Lower leg skin (tissue), 4 donors: ENCODE results near the gene PHETA1. TPM values are rescaled to one million over a fixed set of nuclear protein-coding genes. Genes with fewer than 3 reads are reported as not detected.

ENCODE experiments used
- DNase-seq, 2 donors: peaks; one replicate each; pipeline ENCODE4 v3.0.0-alpha.2; 2019; ENCODE audit warnings: low spot score in 2 of 2
- H3K4me3 ChIP-seq: fragments of 200-600 bp; sonication (generic); 2 replicates; pipeline ENCODE4 v1.5.1; 2017; ENCODE audit warnings: mild to moderate bottlenecking, low read depth; ENCODE audit not compliant: poor library complexity, severe bottlenecking
- POLR2A ChIP-seq, 2 donors: fragments of 450-650 bp; IDR thresholded peaks; one replicate each; pipeline ENCODE4 v1.6.1; 2016 to 2017; ENCODE audit warnings: antibody characterized with exemption in 2 of 2, mild to moderate bottlenecking in 1 of 2, moderate library complexity in 1 of 2
- WGBS, 2 donors: methylation state at CpG; one replicate each; pipeline ENCODE4 v1.1.5; 2018; 5-methylcytosine and 5-hydroxymethylcytosine counted together
- intact Hi-C: fragments of 100-400 bp; cut with DNase I; formaldehyde crosslinking; loops from one replicate; pipeline ENCODE4 v1.15.0; 2023; ENCODE audit warnings: low total_unique reads
- total RNA-seq, 4 donors: library from RNA; depleted of rRNA; stranded (reverse); fragments of >200 nt; gene quantifications; one replicate each; pipeline ENCODE4 v1.1.0, GENCODE V29; 2016
- TF ChIP-seq, protein P1 (sequence below), 3 donors: fragments of 450-650 bp; IDR thresholded peaks; one replicate each; pipeline ENCODE4 v1.5.1; 2016; ENCODE audit warnings: antibody characterized with exemption in 3 of 3, mild to moderate bottlenecking in 3 of 3, moderate library complexity in 2 of 3

Gene PHETA1
- total RNA-seq, 4 donors from 2014 or later, result 18.6 to 37.3 (median 25.1) TPM

DNA sequence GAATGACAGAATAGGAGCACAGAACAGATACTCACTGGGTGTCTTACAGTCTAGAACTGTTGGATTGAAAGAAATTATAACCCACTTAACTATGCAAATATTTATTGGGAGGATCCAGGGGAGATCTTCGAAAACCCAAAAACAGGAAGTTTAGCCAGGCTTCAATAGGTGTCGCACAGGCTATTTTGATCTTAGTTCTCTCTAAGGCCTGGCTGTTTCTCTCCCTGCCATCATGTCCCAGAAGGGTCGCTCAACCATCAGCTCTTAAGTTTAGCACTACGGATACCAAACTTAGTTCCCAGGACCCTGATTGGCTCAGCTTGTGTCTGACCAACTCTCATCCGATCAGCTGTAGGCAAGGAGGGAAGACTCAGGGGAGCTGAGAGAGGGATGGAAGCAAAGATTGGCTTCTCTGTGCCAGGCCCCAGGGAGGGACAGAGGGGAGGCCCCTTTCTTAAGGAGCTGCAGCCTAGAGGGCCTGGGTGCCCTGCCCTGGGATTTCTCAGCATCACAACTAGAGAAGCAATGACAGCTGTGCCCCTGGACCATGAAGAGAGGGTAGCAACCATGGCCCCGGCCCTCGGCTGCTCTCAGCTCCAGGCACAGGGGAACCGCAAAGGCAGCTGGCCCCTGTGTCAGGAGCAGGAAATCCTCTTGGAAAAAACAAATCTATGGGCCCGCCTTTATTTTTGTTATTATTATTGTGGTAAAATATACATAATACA, 13.5 kb downstream of the PHETA1 start:
- TF ChIP-seq, protein P1, sequence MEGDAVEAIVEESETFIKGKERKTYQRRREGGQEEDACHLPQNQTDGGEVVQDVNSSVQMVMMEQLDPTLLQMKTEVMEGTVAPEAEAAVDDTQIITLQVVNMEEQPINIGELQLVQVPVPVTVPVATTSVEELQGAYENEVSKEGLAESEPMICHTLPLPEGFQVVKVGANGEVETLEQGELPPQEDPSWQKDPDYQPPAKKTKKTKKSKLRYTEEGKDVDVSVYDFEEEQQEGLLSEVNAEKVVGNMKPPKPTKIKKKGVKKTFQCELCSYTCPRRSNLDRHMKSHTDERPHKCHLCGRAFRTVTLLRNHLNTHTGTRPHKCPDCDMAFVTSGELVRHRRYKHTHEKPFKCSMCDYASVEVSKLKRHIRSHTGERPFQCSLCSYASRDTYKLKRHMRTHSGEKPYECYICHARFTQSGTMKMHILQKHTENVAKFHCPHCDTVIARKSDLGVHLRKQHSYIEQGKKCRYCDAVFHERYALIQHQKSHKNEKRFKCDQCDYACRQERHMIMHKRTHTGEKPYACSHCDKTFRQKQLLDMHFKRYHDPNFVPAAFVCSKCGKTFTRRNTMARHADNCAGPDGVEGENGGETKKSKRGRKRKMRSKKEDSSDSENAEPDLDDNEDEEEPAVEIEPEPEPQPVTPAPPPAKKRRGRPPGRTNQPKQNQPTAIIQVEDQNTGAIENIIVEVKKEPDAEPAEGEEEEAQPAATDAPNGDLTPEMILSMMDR (IDR thresholded peaks at IDR 0.05), result no peak
- TF ChIP-seq POLR2A (IDR thresholded peaks at IDR 0.05), result no peak
- DNase-seq, result no peak

DNA sequence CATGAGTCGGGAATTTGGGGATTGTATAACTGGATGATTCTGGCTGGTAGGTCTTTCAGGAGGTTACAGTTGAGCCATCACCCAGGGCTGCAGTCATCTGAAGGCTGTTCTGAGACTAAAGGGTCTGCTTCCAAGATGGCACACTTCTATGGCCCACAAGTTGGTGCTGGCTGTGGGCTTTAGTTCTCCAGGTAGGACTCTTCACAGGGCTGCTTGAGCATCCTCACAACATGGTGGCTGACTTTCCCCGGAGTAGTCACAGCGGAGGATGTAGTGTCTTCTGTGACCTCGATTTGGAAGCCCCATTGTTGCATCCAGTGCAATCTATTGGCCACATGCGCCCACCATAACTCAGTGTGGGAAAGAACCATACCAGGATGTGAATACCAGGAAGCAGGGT, 14.4 kb downstream of the PHETA1 start:
- H3K4me3 ChIP-seq, result no peak overlapping the region
- TF ChIP-seq POLR2A (IDR thresholded peaks at IDR 0.05), result no peak
- TF ChIP-seq, protein P1 (IDR thresholded peaks at IDR 0.05), result no peak
- intact Hi-C loops, result no loop called here
- no peak for DNase-seq
- 86 to 88% methylated on average over 5 of the region's 5 CpGs for WGBS, 2 donors

More for the DNA sequence above, 13.5 kb downstream of the PHETA1 start:
- H3K4me3 ChIP-seq, result no peak overlapping the region
- WGBS, 2 donors, result 80 to 83% methylated on average over 9 of the region's 9 CpGs
- intact Hi-C loops, result no loop called here

DNA sequence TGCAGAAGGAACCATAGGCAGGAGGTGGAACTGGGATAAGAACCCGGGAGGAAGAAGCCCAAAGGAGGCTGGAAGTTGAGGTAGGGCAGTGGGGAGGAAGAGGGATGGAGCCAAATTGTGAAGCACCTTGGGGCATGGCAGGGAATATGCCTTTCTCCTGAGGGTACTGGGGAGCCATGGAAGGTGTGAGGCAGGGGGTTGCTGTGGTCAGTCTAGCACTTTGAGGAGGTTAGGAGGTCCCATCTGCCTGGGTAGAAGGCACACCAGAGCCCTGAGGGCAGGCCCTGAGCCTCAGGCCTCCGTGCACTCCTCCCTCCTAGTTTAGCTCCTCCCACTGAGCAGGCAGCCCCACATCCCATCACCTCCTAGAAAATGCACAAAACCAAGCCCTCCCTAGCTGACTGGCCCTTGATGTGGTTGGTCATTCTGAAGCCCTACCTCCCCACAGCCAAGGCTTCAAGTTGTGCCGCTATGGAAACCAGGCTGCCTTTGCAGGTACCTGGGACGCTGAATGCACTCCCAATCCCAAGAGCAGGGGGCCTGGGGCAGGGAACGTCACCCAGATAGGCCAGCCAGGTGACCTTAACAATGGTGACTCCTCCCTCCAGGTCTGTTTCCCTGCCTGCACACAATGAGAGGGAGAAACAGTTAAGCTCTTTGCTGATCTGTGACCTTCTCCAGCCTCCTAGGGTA, 15.1 kb downstream of the PHETA1 start:
- TF ChIP-seq, protein P1 (IDR thresholded peaks at IDR 0.05), result no peak
- TF ChIP-seq POLR2A (IDR thresholded peaks at IDR 0.05), result no peak
- intact Hi-C loops, result no loop called here

DNA sequence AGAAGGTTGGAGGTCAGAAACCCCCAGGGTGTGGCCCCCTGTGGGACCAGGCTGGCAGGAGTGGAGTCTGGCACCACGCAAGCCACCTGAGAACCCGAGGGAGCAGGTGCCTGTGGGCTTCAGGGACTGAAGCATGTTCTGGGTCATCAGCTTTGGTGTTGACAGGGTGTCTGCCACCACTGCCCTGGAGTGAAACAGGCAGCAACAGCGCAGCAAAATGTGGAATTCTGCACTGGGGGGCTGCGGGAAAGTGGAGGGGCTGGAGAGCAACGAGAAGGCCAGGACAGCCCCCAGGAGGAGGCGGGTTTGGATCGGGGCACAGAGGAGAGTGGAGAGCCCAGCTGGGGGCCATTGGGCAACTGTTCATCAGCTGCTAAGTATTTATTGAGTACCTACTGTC, 15.9 kb downstream of the PHETA1 start:
- WGBS, 2 donors, result 80 to 84% methylated on average over 7 of the region's 7 CpGs
- H3K4me3 ChIP-seq, result no peak overlapping the region
- intact Hi-C loops, result no loop called here
- no peak for DNase-seq
- TF ChIP-seq, protein P1 (IDR thresholded peaks at IDR 0.05), result no peak
- no peak for TF ChIP-seq POLR2A (IDR thresholded peaks at IDR 0.05)

More for the DNA sequence above, 15.1 kb downstream of the PHETA1 start:
- DNase-seq, result no peak
- WGBS, 2 donors, result 71 to 85% methylated on average over 5 of the region's 5 CpGs
- no peak overlapping the region for H3K4me3 ChIP-seq

DNA sequence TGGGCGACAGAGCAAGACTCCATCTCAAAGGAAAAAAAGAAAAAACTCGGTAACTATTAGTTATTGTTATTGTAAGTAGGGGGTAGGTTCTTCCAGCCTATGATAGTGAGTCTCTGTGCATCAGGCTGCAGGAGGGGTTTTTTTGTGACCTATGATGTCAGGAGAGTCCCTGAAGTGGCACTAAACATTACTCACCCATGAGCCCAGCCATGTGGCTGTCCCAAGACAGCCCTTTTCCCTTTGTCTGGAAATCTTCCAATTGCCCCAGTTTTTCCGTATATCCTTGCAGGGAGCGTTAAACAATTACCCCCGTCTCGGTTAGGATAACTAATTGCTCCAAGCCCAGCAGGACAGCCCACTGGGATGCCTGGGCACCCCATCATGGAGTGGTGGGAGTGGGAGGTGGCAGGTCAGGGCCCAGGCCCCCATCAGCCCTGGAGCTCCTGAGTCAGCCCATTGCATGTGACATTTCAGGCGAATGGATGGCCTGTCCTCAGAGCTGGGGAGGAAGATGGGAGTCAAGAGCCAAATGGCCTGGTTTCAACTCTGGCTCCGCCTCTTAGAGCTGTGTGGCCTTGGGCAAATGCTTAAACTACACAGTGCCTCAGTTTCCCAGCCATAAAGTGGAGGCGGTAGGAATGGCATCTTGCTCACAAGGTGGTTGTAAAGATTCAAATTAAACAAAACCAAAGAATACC, 16.4 kb downstream of the PHETA1 start:
- intact Hi-C loops, result no loop called here
- WGBS, 2 donors, result 72 to 73% methylated on average over 9 of the region's 9 CpGs
- no peak for DNase-seq
- TF ChIP-seq, protein P1 (IDR thresholded peaks at IDR 0.05), result no peak
- no peak for TF ChIP-seq POLR2A (IDR thresholded peaks at IDR 0.05)
- no peak overlapping the region for H3K4me3 ChIP-seq
